Testis (tissue), 3 donors: ENCODE measurements around the gene FIP1L1. TPM values are rescaled to one million over a fixed set of nuclear protein-coding genes. Genes with fewer than 3 reads are reported as not detected.
"Not testable (repeated sequence)": the region's sequence is repeated elsewhere in the genome, so short reads cannot be mapped to it uniquely, and the experiment has no call there.

ENCODE experiments used
- DNase-seq: peaks from one replicate; pipeline ENCODE4 v3.0.0-alpha.2; 2019
- H3K27ac ChIP-seq, 2 donors: fragments of 200-600 bp; sonication (generic); one replicate each; pipeline ENCODE4 v1.5.1; 2019
- H3K27me3 ChIP-seq: fragments of 200-600 bp; sonication (generic); one replicate; pipeline ENCODE4 v1.5.1; 2019
- H3K36me3 ChIP-seq: fragments of 200-600 bp; sonication (generic); one replicate; pipeline ENCODE4 v1.5.1; 2017; ENCODE audit warnings: low read depth; ENCODE audit errors: missing control alignments
- H3K4me1 ChIP-seq: fragments of 200-600 bp; sonication (generic); one replicate; pipeline ENCODE4 v1.5.1; 2019
- H3K4me3 ChIP-seq, 2 donors: fragments of 200-600 bp; sonication (generic); one replicate each; pipeline ENCODE4 v1.5.1; 2017 to 2019
- H3K9me3 ChIP-seq: fragments of 200-600 bp; sonication (generic); one replicate; pipeline ENCODE4 v1.5.1; 2017
- POLR2A ChIP-seq: fragments of 450-650 bp; IDR thresholded peaks from one replicate; pipeline ENCODE4 v1.6.1; 2017; ENCODE audit warnings: antibody characterized with exemption, mild to moderate bottlenecking, moderate library complexity
- WGBS, 2 donors: methylation state at CpG; one replicate each; pipeline ENCODE4 v1.1.5; 2018; 5-methylcytosine and 5-hydroxymethylcytosine counted together
- intact Hi-C: fragments of 100-400 bp; cut with DNase I; formaldehyde crosslinking; loops from one replicate; pipeline ENCODE4 v1.15.1; 2023; ENCODE audit warnings: low total_unique reads
- polyA plus RNA-seq: library from polyadenylated mRNA; stranded (reverse); fragments of 350-450 nt; fragmentation: Illumina TruSeq; extraction: RNeasy Lipid Tissue Mini Kit (QIAGEN cat#74804); gene quantifications from one replicate; pipeline ENCODE4 v1.2.3, GENCODE V29; 2014; ENCODE audit warnings: low read depth, low replicate concordance; ENCODE audit not compliant: insufficient read depth
- total RNA-seq, 2 donors: library from RNA; depleted of rRNA; stranded (reverse); fragments of >200 nt; gene quantifications; one replicate each; pipeline ENCODE4 v1.2.3, GENCODE V29; 2016
- TF ChIP-seq, protein P1 (sequence below), 3 experiments: fragments of 450-650 bp in 2 of 3; fragments of 200-600 bp in 1 of 3; sonication (generic) in 1 of 3; IDR thresholded peaks; one replicate each; pipeline ENCODE4 v1.5.1; 2016 to 2019; ENCODE audit warnings: antibody characterized with exemption in 3 of 3, mild to moderate bottlenecking in 2 of 3, moderate library complexity in 1 of 3

FIP1L1 gene
- total and polyA plus RNA-seq, 3 donors from 2014 or later: 87.9 to 110 (median 91.3) TPM

DNA sequence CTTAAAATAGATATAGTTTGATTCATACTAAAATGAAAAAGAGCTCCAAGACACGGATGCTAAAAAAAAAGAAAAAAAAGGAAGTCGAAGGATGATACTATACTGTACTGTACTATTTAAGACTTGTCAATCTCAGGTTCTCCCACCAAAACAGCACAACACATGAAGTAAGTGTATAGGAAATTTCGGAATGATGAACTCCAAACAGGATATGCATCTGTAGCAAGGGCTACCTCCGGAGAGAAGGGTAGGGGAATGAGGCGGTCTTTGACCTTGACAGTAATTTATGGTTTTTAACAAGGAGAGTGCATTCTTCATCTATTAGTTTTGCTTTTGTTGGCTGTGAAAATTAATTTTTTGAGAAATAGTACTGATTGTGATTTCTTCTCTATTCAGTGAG lies 541 bp upstream of the FIP1L1 start:
- intact Hi-C loops: no loop called here
- H3K36me3 ChIP-seq: no peaks in the 10 kb centered on the region
- DNase-seq: no peak
- peak overlapping the region in 1 of 2 donors; percentile 93 for H3K27ac ChIP-seq
- no peaks in the 10 kb centered on the region for H3K27me3 ChIP-seq
- H3K4me3 ChIP-seq: peak overlapping the region; percentile 88 to 98
- H3K9me3 ChIP-seq: no peaks in the 10 kb centered on the region
- WGBS, 2 donors: 15 to 24% methylated on average over 5 of the region's 5 CpGs
- H3K4me1 ChIP-seq: peaks cover 15% of the 10 kb centered on the region
- TF ChIP-seq, protein P1, sequence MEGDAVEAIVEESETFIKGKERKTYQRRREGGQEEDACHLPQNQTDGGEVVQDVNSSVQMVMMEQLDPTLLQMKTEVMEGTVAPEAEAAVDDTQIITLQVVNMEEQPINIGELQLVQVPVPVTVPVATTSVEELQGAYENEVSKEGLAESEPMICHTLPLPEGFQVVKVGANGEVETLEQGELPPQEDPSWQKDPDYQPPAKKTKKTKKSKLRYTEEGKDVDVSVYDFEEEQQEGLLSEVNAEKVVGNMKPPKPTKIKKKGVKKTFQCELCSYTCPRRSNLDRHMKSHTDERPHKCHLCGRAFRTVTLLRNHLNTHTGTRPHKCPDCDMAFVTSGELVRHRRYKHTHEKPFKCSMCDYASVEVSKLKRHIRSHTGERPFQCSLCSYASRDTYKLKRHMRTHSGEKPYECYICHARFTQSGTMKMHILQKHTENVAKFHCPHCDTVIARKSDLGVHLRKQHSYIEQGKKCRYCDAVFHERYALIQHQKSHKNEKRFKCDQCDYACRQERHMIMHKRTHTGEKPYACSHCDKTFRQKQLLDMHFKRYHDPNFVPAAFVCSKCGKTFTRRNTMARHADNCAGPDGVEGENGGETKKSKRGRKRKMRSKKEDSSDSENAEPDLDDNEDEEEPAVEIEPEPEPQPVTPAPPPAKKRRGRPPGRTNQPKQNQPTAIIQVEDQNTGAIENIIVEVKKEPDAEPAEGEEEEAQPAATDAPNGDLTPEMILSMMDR (IDR thresholded peaks at IDR 0.05): no peak
- TF ChIP-seq POLR2A: no peak

DNA sequence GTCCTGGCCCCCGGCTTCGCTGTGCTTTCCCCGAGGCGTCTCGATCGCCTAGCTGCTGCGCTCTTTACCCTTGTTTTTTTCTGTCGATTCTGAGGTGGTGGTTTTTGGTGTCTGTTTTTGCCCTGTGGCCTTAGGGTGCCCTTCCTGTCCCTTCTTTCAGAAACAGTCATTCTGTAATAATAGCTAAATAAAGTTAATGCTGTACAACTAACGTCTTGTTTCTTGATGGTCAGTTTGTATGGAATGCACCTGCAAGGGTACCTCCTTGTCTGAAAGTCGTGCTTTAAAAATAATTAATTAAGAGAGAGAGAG lies 686 bp downstream of the FIP1L1 start:
- WGBS, 2 donors: 0% methylated on average over 10 of the region's 10 CpGs
- intact Hi-C loops: no loop called here
- H3K4me3 ChIP-seq: peak overlapping the region; percentile 88 to 98
- H3K27ac ChIP-seq: peak overlapping the region; percentile 90 to 93
- no peak for DNase-seq
- peaks cover 15% of the 10 kb centered on the region for H3K4me1 ChIP-seq
- H3K27me3 ChIP-seq: no peaks in the 10 kb centered on the region
- H3K9me3 ChIP-seq: no peaks in the 10 kb centered on the region
- TF ChIP-seq, protein P1 (IDR thresholded peaks at IDR 0.05): no peak
- no peak for TF ChIP-seq POLR2A
- H3K36me3 ChIP-seq: no peaks in the 10 kb centered on the region

DNA sequence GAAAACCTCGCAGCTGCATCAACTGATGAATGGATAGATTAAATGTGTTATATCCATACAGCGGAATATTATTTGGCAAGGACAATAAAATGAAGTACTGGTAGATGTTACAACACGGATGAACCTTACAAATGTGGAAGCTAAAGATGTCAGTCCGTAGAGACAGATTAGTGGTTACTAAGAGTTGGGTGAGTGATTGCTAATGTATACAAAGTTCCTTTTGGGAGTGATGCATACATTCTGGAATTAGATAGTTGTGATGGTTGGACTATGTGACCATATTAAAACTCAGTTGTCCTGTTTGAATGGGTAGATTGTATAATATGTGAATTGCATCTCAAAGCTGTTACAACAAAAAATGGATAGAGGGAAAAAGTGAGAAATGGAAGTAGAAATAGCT lies 2.8 kb downstream of the FIP1L1 start:
- no peak overlapping the region for H3K4me3 ChIP-seq
- no peaks in the 10 kb centered on the region for H3K36me3 ChIP-seq
- no peak overlapping the region for H3K27ac ChIP-seq
- WGBS, 2 donors: 83 to 89% methylated on average over 4 of the region's 4 CpGs
- peaks cover 15% of the 10 kb centered on the region for H3K4me1 ChIP-seq
- intact Hi-C loops: no loop called here
- H3K27me3 ChIP-seq: no peaks in the 10 kb centered on the region
- no peak for DNase-seq
- TF ChIP-seq POLR2A: no peak
- TF ChIP-seq, protein P1 (IDR thresholded peaks at IDR 0.05): no peak
- H3K9me3 ChIP-seq: no peaks in the 10 kb centered on the region

DNA sequence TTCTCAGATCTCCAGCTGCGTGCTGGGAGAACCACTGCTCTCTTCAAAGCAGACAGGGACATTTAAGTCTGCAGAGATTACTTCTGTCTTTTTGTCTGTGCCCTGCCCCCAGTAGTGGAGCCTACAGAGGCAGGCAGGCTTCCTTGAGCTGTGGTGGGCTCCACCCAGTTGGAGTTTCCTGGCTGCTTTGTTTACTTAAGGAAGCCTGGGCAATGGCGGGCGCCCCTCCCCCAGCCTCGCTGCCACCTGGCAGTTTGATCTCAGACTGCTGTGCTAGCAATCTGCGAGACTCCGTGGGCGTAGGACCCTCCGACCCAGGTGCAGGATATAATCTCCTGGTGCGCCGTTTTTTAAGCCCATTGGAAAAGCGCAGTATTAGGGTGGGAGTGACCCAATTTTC lies 32.0 kb downstream of the FIP1L1 start:
- H3K4me3 ChIP-seq, H3K36me3 ChIP-seq, H3K27me3 ChIP-seq, DNase-seq, H3K27ac ChIP-seq, intact Hi-C loops, H3K9me3 ChIP-seq, H3K4me1 ChIP-seq: not testable (repeated sequence)
- WGBS, 2 donors: 93 to 95% methylated on average over 7 to 11 of the region's 11 CpGs

DNA sequence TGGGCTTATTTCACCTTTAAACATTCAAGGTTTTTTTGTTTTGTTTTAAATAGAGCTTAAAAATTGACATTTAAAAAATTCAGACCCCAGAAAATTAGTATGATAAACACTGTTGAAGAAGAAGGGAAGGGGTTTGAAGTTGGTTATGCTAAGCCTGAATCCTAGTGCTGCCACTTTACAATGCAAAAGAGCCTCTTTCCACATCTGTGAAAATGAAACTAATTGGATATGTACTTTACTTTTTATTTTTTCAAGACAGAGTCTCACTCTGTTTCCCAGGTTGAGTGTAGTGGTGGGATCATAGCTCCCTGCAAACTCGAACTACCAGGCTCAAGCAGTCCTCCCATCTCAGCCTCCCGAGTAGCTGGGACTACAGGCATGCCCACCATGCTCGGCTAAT lies 41.8 kb downstream of the FIP1L1 start:
- Histone ChIP-seq H3K27me3 (no peaks in the 10 kb centered on the region), H3K4me1 (no peaks in the 10 kb centered on the region), H3K9me3 (no peaks in the 10 kb centered on the region), H3K36me3 (no peaks in the 10 kb centered on the region), H3K4me3 (no peak overlapping the region), H3K27ac (no peak overlapping the region)
- TF ChIP-seq, protein P1 (IDR thresholded peaks at IDR 0.05): no peak
- no peak for TF ChIP-seq POLR2A
- 89 to 92% methylated on average over 3 of the region's 3 CpGs for WGBS, 2 donors
- DNase-seq: no peak
- intact Hi-C loops: no loop called here
